ENCODE results near the gene UPF1. TPM values are rescaled to one million over a fixed set of nuclear protein-coding genes. Genes with fewer than 3 reads are reported as not detected.

UPF1 gene
- 19.2 and 29.6 TPM in 2 replicates for polyA plus RNA-seq (2011; rRNA removed)
- polyA plus RNA-seq (2012; cell fraction: cytosol; rRNA removed): 20.0 and 24.8 TPM in 2 replicates
- polyA plus RNA-seq (2012; cell fraction: nucleus; rRNA removed): 90.7 and 95.7 TPM in 2 replicates
- 27.9 to 28.6 TPM (median 28.2 TPM) in 3 replicates for polyA plus RNA-seq (2017; fragmentation: RNase III; extraction: RNeasy Plus Mini Kit Qiagen cat#74134 plus additional on column Dnase treatment)
- polyA minus RNA-seq (2011; rRNA and poly(A)+ RNA removed): 45.6 and 52.9 TPM in 2 replicates

DNA sequence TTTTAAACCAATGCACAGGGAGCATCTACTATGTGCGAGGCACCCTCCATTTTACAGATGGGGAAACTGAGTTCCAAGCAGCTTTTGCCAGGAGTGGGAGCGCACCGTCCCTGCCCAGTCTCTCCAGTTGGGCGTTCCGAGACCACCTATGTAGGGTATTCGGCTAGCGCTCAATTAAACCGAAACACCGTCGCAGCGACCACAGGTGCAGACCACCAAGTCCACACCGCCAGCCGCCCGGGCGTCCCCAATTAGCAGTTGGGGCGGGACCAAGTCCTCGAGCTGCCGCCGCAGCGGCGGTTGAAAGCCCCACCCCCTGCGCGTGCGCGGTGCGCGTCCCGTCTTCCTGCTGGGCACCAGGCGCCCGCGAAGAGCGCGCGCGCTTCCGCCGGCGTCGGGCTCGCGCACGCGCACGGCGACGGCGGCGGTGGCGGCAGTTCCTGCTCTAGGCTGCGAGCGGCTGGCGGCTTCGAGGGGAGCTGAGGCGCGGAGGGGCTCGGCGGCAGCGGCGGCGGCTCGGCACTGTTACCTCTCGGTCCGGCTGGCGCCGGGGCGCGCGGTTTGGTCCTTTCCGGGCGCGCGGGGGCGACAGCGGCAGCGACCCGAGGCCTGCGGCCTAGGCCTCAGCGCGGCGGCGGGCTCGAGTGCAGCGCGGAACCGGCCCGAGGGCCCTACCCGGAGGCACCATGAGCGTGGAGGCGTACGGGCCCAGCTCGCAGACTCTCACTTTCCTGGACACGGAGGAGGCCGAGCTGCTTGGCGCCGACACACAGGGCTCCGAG lies at the start of gene UPF1:
TSS of gene UPF1 (plus strand) at position 436 of the 782 bp plus-strand sequence. CDS start at position 687, 251 bp downstream.
- Histone ChIP-seq H3K4me1 (peaks cover 9% of the 10 kb centered on the region), H3K27ac (peak within 1 kb of the TSS; percentile 94 to 100), H3K4me3 (peak within 1 kb of the TSS; percentile 89), H3K9me3 (peaks cover 7% of the 10 kb centered on the region; the same call in 1 of the 3 replicates), H3K4me2 (peak within 1 kb of the TSS; percentile 98)
- ATAC-seq: peak; percentile 78 to 89
- peak; percentile 72 to 88 for DNase-seq (ENCODE audit: low read depth in 1 of 2, low spot score in 1 of 2)
- POLR2A ChIA-PET: interaction anchor here (0.6 to 1.6 kb wide), 4 partner anchors 9 to 897 kb away, joined by 3 to 5 read pairs (median 4); partner anchors contain the start of genes COPE and DDX49
- WGBS (ENCODE audit: missing lambda C conversion rate): 3% methylated on average over 23 of the region's 96 CpGs
- no peak for FAIRE-seq
- CTCF ChIA-PET: interaction anchor here (0.6 to 6.9 kb wide), 8 partner anchors 9 to 242 kb away, joined by 3 to 28 read pairs (median 4); partner anchors contain the start of gene REX1BD
- TF ChIP-seq JUN (IDR thresholded peaks at IDR 0.05) (peak in 1 of 2 experiments; percentile 87; a peak in 3 of 5 replicates), BCL3 (IDR thresholded peaks at IDR 0.05) (peak; percentile 46; the same call in 1 of the 3 replicates), SMC3 (IDR thresholded peaks at IDR 0.05) (no peak), HDAC2 (IDR thresholded peaks at IDR 0.05) (peak; percentile 39; the same call in 1 of the 2 replicates), ZC3H11A (IDR thresholded peaks at IDR 0.05) (no peak), KDM1A (IDR thresholded peaks at IDR 0.05; ENCODE audit: low read depth) (peak; percentile 68; the same call in 1 of the 2 replicates), POLR2AphosphoS2 (conservative IDR thresholded peaks at IDR 0.05; ENCODE audit: low read length) (no peak), POLR2A (IDR thresholded peaks at IDR 0.05; ENCODE audit: low read length) (peak; percentile 73), PHF8 (IDR thresholded peaks at IDR 0.05; ENCODE audit: borderline replicate concordance, low read depth) (peak; percentile 96), CHD4 (IDR thresholded peaks at IDR 0.05; ENCODE audit: borderline replicate concordance) (peak; percentile 89; the same call in 1 of the 2 replicates), RFX5 (IDR thresholded peaks at IDR 0.05) (no peak)
- TF ChIP-seq, protein P1, sequence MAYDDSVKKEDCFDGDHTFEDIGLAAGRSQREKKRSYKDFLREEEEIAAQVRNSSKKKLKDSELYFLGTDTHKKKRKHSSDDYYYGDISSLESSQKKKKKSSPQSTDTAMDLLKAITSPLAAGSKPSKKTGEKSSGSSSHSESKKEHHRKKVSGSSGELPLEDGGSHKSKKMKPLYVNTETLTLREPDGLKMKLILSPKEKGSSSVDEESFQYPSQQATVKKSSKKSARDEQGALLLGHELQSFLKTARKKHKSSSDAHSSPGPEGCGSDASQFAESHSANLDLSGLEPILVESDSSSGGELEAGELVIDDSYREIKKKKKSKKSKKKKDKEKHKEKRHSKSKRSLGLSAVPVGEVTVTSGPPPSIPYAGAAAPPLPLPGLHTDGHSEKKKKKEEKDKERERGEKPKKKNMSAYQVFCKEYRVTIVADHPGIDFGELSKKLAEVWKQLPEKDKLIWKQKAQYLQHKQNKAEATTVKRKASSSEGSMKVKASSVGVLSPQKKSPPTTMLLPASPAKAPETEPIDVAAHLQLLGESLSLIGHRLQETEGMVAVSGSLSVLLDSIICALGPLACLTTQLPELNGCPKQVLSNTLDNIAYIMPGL (CRISPR knock-in tag; IDR thresholded peaks at IDR 0.05; ENCODE audit: borderline replicate concordance): peak; percentile 95; the same call in 1 of the 2 replicates

DNA sequence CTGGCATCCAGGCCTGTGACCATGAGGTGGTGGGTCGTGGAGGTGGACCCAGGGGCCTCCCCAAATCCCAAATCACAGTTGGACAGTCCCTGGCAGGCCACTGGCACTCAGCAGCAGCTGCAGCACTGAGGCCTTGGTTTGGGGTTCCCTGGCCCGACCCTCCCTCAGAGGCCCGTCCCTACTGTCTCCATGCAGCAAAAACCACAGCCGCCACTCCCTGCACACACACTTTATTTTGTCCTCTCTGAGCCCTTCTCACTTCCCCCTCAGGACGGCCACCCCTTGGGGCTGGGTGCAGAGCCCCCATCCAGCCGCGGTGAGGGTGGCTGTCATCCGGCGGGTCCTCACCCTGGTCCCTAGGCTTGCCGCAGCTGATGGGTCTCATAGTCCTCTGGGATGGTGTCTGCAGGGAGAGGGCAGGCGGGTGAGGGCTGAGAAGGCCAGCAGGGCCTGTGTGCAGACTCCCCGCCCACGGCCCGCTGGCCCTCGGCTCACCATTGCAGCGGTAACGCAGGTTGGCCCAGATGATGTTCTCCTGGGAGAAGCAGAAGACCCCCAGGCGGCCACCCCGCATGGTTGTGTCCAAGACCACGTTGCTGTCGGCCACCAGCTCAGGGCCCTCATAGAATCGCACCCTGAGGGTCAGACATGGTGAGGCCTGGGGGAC lies 49.1 kb upstream of the UPF1 start:
- 88% methylated on average over 15 of the region's 22 CpGs for WGBS (ENCODE audit: missing lambda C conversion rate)
- Histone ChIP-seq H3K4me3 (no peak overlapping the region), H3K4me1 (peaks cover 7% of the 10 kb centered on the region; the same call in 2 of the 3 replicates), H3K27ac (no peak overlapping the region), H3K4me2 (no peak overlapping the region), H3K9me3 (no peaks in the 10 kb centered on the region)
- ChIA-PET POLR2A (no interaction called here), CTCF (interaction anchor here (1.3 kb wide), 1 partner anchor 65 kb away, joined by 3 read pairs; no protein-coding TSS in a partner anchor)
- no peak for TF ChIP-seq HOXB13 (CRISPR knock-in tag; IDR thresholded peaks at IDR 0.05; ENCODE audit: low read depth)
- no peak for TF ChIP-seq BCL3 (IDR thresholded peaks at IDR 0.05)
- TF ChIP-seq KDM5A (IDR thresholded peaks at IDR 0.05): no peak
- TF ChIP-seq CBX2 (IDR thresholded peaks at IDR 0.05; ENCODE audit: borderline replicate concordance, low read depth): no peak
- no peak for TF ChIP-seq JUNB (IDR thresholded peaks at IDR 0.05)
- no peak for TF ChIP-seq NR3C1 (IDR thresholded peaks at IDR 0.05)
- TF ChIP-seq HOXB5 (CRISPR knock-in tag; IDR thresholded peaks at IDR 0.05): no peak
- TF ChIP-seq TP53 (CRISPR knock-in tag; IDR thresholded peaks at IDR 0.05): no peak
- no peak for TF ChIP-seq EHMT2 (IDR thresholded peaks at IDR 0.05; ENCODE audit: low read depth)
- TF ChIP-seq ZFP36 (IDR thresholded peaks at IDR 0.05; ENCODE audit: borderline replicate concordance, partially characterized antibody): no peak
- TF ChIP-seq KDM1A (IDR thresholded peaks at IDR 0.05; ENCODE audit: low read depth): no peak
- no peak for TF ChIP-seq GATA3 (IDR thresholded peaks at IDR 0.05; ENCODE audit: borderline replicate concordance)
- ATAC-seq (no peak), DNase-seq (ENCODE audit: low read depth in 1 of 2, low spot score in 1 of 2) (no peak), FAIRE-seq (no peak)

Measured in A549 (cell line).